GM15510 (cell line): Measurements from ENCODE around the gene LRCH2.

Experiments used
- POLR2A ChIP-seq: IDR thresholded peaks from 3 replicates; pipeline ENCODE4 v1.6.1; 2011; ENCODE audit warnings: borderline replicate concordance; ENCODE audit not compliant: insufficient read length; ENCODE audit errors: extremely low read depth

The LRCH2 gene, protein sequence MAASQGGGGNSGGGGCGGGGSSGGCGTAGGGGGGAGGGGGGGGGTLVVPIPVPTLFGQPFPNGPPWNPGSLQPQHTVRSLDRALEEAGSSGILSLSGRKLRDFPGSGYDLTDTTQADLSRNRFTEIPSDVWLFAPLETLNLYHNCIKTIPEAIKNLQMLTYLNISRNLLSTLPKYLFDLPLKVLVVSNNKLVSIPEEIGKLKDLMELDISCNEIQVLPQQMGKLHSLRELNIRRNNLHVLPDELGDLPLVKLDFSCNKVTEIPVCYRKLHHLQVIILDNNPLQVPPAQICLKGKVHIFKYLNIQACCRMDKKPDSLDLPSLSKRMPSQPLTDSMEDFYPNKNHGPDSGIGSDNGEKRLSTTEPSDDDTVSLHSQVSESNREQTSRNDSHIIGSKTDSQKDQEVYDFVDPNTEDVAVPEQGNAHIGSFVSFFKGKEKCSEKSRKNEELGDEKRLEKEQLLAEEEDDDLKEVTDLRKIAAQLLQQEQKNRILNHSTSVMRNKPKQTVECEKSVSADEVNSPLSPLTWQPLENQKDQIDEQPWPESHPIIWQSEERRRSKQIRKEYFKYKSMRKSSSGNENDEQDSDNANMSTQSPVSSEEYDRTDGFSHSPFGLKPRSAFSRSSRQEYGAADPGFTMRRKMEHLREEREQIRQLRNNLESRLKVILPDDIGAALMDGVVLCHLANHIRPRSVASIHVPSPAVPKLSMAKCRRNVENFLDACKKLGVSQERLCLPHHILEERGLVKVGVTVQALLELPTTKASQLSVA

DNA sequence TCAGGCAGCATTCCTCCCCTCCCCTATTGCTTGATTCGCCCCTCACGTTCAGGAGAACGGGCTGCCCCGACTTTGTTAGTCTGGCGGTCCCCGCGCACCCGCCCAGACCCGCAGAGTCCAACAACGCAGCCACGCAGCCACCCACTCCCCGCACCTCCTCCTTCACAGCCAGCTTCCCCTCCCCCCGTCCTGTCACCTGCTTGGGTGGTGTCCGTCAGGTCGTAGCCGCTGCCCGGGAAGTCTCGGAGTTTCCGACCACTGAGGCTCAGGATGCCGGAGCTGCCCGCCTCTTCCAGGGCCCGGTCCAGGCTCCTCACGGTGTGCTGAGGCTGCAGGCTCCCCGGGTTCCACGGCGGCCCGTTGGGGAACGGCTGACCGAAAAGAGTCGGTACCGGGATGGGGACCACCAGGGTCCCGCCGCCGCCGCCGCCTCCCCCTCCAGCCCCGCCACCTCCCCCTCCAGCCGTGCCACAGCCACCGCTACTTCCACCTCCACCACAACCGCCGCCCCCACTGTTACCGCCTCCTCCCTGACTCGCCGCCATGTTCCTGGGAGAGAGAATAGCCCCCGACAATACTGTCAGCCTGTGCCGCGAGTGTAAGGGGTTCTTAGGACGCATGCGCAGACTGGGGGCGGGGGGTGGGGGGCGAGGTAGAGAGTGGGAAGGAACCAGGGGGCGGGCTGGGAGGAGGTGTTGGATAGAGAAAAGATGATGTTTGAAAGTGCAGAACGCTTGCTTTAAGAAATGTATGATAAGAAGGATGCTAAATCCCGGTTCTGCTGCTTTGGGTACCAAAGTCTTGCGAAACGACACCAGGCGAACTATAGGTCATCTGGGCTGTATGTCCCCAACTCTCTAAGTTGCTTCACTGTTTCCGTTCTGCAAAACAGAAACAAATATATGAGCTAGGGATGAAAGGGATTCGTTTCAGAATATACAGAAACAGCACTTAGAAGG lies at the start of gene LRCH2:
Gene LRCH2 (minus strand): TSS at position 600 of the 959 bp plus-strand sequence. CDS start 55 bp downstream, at position 545.
- no peak for TF ChIP-seq POLR2A

- TF ChIP-seq POLR2A = no peak
These were observed 35.3 kb upstream of the LRCH2 start for GRCh38 chrX:115269051-115269683.

GRCh38 chrX:115268421-115268820 lies 34.5 kb upstream of the LRCH2 start:
- no peak for TF ChIP-seq POLR2A

DNA sequence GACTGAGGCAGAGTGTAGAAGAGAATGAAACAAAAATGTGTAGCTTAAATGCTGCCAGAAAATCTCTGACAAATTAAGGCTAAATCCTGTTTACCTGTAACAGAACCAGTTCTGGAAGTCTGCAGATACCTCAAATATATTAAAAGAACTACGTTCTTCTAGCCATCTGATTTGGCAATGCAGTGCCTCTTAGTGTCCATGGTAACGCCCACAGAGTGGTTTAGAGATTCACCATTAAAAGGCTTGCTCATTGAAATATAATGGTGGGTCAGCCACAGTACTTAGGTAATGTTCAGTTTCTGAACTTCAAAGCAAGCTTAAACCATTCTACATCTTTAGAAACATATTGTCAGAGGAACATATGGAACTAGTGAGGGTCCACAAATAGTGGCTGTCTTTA lies 32.4 kb upstream of the LRCH2 start:
- TF ChIP-seq POLR2A = no peak

- TF ChIP-seq POLR2A = no peak
These were observed 30.1 kb upstream of the LRCH2 start for GRCh38 chrX:115264009-115264408.

- TF ChIP-seq POLR2A = no peak
These were observed 27.3 kb upstream of the LRCH2 start for GRCh38 chrX:115261148-115261547.

- TF ChIP-seq POLR2A = no peak
These were observed 26.4 kb upstream of the LRCH2 start for GRCh38 chrX:115260330-115260729.

DNA sequence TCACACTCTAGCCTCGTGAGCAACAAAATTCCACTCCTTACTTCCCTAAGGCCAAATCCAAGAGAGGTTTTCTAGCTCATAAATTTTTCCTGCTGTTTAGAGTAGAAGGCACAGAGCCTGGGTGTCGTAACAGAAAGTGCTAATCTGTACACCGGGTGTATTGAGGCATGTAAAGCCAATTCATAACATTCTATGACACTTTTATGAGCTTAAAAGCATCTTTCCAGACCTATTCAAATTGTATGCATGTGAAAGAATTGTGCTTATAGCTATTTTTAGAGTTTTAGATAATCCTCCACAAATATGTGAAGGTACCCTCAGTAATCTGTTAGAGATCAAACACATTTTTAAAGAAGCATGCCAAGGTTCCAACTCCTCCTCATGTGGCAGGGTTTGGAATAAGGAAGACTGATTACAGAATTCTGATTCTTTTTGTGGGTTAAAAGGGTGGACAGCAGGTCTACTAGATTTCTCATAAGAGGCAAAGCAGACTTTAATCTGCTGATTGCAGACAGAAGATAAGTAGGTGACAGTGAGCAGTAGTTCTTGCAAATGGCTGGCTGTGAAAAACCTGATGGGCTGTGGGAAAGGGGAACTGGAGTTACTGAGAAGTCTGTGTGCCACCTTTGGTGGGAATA lies 25.5 kb upstream of the LRCH2 start:
- TF ChIP-seq POLR2A = no peak

DNA sequence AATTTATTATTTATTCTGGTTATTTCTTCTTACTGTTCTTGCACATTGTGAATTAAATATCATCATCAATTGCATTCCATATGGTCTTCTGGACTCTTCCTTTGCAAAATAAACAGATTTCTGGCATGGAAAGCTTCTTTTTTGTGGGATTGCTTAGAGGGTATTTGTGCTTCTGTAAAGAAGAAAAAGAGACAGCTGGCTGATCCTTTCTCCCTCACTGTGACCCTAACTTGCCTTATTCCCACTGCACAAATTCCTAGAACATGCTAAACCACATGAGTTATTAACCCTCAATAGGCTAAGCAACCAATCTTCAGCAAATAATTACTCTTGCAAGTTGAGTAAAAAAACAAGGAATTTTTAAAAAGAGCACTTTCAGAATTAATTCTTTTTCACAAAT lies 23.8 kb upstream of the LRCH2 start:
- no peak for TF ChIP-seq POLR2A

DNA sequence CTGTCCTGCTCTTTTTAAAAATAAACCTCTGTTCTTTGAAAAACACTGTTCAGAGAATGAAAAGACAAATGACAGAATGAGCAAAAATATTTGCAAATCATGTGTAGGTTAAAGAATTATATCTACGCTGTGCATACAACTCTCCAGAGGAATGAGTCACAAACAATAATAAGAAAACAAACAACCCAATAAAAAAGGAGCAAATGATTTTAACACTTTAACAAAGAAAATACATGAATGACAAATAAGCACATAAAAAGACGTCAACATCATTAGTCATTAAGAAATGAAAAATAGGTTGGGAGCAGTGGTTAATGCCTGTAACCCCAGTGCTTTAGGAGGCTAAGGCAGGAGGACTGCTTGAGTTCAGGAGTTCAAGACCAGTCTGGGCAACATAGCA lies 21.1 kb upstream of the LRCH2 start:
- TF ChIP-seq POLR2A = no peak

DNA sequence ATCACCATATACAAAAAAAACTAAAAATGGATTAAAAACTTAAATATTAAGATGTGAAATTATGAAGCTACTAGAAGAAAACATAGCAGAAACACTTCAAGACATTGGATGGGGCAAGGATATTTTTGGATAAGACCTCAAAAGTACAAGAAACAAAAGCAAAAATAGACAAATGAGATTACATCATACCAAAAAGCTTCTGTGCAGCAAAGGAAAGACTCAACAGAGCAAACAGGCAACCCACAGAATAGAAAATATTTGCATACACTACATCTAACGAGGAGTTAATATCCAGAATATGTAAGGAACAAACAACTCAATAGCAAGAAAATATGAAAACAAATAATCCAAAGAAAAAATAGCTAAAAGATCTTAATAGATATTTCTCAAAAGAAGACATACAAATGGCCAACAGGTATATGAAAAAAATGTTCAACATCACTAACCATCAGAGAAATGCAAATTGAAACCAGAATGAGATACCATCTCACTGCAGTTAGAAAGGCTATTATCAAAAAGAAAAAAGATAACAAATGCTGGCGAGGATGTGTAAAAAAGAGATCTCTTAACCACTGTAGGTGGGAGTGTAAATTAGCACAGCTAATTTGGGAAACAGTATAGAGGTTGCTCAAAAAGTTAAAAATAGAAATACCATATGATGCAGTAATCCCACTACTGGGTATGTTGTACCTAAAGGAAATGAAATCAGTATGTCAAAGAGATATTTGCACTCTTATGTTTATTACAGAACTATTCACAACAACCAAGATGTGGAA lies 17.8 kb upstream of the LRCH2 start:
- TF ChIP-seq POLR2A = no peak

GRCh38 chrX:115237056-115237455 lies 3.2 kb upstream of the LRCH2 start:
- TF ChIP-seq POLR2A = no peak

DNA sequence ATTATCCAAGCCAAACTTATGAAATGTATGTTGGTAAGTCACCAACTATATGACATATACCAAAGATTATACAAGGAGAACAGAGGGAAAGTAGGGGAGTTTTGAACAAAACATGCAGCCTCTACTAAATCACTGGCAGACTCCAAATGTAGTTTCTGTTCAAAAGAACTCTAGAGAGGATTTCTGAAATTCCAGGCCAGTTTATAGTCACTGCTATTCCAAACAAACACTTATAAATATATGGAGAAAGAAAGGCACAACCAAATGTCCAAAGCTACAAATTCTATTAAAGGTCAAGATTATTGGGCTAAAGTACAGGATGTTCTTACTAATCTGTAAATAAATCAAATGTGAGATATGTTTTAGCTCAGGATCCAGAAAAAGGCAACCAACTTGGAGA lies 2.7 kb upstream of the LRCH2 start:
- no peak for TF ChIP-seq POLR2A
